Fibroblast of peridontal ligament (primary cell): Measurements from ENCODE around the gene KHDC3L.
"Not testable (repeated sequence)": the region's sequence is repeated elsewhere in the genome, so short reads cannot be mapped to it uniquely, and the experiment has no call there.

Source experiments
- DNase-seq: peaks from one replicate; pipeline ENCODE4 v3.0.0-alpha.2; 2010; ENCODE audit errors: extremely low read depth

KHDC3L gene

GRCh38 chr6:73369563-73369962 is 7.1 kb downstream of the KHDC3L start, which contains the start of gene OOEP:
Gene OOEP (minus strand): TSS chr6:73369897. CDS start chr6:73369792, 105 bp downstream.
- no peak for DNase-seq

GRCh38 chr6:73371984-73372383 is 9.5 kb downstream of the KHDC3L start:
- DNase-seq, result no peak

GRCh38 chr6:73372516-73372915 is 10.1 kb downstream of the KHDC3L start:
- no peak for DNase-seq

GRCh38 chr6:73375216-73375615 is 12.8 kb downstream of the KHDC3L start:
- DNase-seq, result no peak

- no peak for DNase-seq
These were observed 14.8 kb downstream of the KHDC3L start for GRCh38 chr6:73377225-73377624.

GRCh38 chr6:73381531-73381930 is 19.1 kb downstream of the KHDC3L start:
- not testable (repeated sequence) for DNase-seq

GRCh38 chr6:73382462-73383113 is 20.1 kb downstream of the KHDC3L start:
- peak; percentile 10 for DNase-seq

GRCh38 chr6:73388433-73388799 is 26.0 kb downstream of the KHDC3L start:
- DNase-seq, result no peak

- DNase-seq, result peak; percentile 60
These were observed 26.5 kb downstream of the KHDC3L start for GRCh38 chr6:73388800-73389512.

- no peak for DNase-seq
These were observed 27.4 kb downstream of the KHDC3L start for GRCh38 chr6:73389854-73390253.

GRCh38 chr6:73391675-73392074 is 29.2 kb downstream of the KHDC3L start:
- no peak for DNase-seq

GRCh38 chr6:73392188-73392587 is 29.7 kb downstream of the KHDC3L start:
- DNase-seq, result not testable (repeated sequence)

GRCh38 chr6:73393278-73393677 is 30.8 kb downstream of the KHDC3L start:
- DNase-seq, result no peak

GRCh38 chr6:73394577-73395354 is 32.3 kb downstream of the KHDC3L start, which contains the start of gene DDX43:
Gene DDX43 (plus strand): TSS chr6:73394828. CDS start chr6:73394906, 78 bp downstream.
- DNase-seq, result peak; percentile 44

- no peak for DNase-seq
These were observed 33.4 kb downstream of the KHDC3L start for GRCh38 chr6:73395875-73396274.

GRCh38 chr6:73400656-73401055 is 38.2 kb downstream of the KHDC3L start:
- no peak for DNase-seq

- DNase-seq, result no peak
These were observed 46.9 kb downstream of the KHDC3L start for GRCh38 chr6:73409395-73409794.

- DNase-seq, result no peak
These were observed 50.6 kb downstream of the KHDC3L start for GRCh38 chr6:73413102-73413501.
